ENCODE data around the gene APOBEC3F. TPM values are rescaled to one million over a fixed set of nuclear protein-coding genes. Genes with fewer than 3 reads are reported as not detected.
A peak's percentile ranks its signal among the peaks of the same experiment; 100 is the strongest.
"Not testable (repeated sequence)": the region's sequence is repeated elsewhere in the genome, so short reads cannot be mapped to it uniquely, and the experiment has no call there.

APOBEC3F gene
- total and polyA plus RNA-seq, 2 experiments from 2014 or later: 6.2 to 10.1 TPM

DNA sequence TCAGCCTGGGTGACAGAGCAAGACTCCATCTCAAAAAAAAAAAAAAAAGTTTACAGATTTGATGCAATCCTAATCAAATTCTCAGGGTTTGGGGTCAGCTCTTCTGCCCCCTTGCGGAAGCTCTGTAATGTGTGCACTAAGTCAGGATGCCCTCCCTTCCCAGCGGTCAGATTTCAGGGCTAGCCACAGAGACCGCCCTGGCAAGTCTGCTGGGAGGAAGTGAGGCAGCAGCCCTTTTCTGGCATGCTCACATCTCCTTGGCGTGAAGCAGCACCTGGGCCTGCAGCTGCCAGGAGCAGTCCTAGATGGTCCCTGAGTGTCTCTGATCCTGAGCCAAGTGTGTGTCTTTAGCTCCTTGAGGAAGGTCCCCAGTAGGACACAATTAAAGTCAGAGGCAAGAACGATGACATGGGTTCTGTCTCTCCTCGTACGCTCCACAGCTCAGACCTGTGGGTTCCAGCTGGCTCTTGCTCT, 37.5 kb upstream of the APOBEC3F start:
- 15 to 20% methylated on average over 7 of the region's 7 CpGs for WGBS, 2 experiments (ENCODE audit: low coverage in 1 of 2, low lambda C conversion rate in 2 of 2, missing lambda C conversion rate in 2 of 2)
- Histone ChIP-seq H3K4me3 (no peak overlapping the region), H3K9me2 (ENCODE audit: insufficient read depth) (no peaks in the 10 kb centered on the region), H3K9me3 (ENCODE audit: low read depth) (no peaks in the 10 kb centered on the region), H3K4me2 (ENCODE audit: unreplicated experiment) (no peak overlapping the region), H3K9ac (no peak overlapping the region), H4K20me1 (ENCODE audit: insufficient read depth) (no peaks in the 10 kb centered on the region), H3K79me2 (ENCODE audit: insufficient read depth) (no peaks in the 10 kb centered on the region), H3F3A (ENCODE audit: insufficient read depth) (0 out of 2 replicates have a peak, but pooled peaks cover 4% of the 10 kb centered on the region), H3K27ac (no peak overlapping the region), H3K4me1 (ENCODE audit: insufficient read depth) (no peaks in the 10 kb centered on the region), H3K36me3 (ENCODE audit: low read depth) (no peaks in the 10 kb centered on the region), H2AFZ (peak overlapping the region; percentile 24; the same call in 1 of the 2 replicates), H3K27me3 (replicated peaks; ENCODE audit: insufficient read depth) (peaks cover under 1% of the 10 kb centered on the region; the same call in 1 of the 2 replicates)
- DNase-seq: peak; percentile 88
- in situ Hi-C loops (cut with MboI): loop anchor here (10.0 to 25.0 kb wide), 2 partner anchors 128 to 309 kb away; partner anchors contain the start of genes CBX6 and RPL3
- TF ChIP-seq EZH2phosphoT487 (IDR thresholded peaks at IDR 0.05; ENCODE audit: insufficient read depth, low read depth) (no peak), EZH2 (IDR thresholded peaks at IDR 0.05; ENCODE audit: insufficient read depth, poor library complexity, severe bottlenecking) (no peak)

DNA sequence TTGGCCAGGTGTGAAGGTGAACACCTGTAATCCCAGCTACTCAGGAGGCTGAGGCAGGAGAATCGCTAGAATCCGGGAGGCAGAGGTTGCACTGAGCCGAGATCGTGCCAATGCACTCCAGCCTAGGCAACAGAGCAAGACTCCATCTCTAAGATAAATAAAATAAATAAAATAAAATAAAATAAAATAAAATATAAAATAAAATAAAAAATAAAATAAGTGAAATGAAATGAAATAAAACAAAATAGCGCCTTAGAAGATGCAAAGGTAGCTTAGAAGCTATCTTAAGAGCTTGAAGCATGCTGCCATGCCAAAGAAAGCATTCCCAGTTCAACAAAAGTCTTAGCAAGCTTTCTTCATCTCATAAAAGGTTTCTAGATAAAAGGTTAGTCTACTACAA, 33.5 kb upstream of the APOBEC3F start:
- H3K27me3 ChIP-seq (replicated peaks; ENCODE audit: insufficient read depth): no peaks in the 10 kb centered on the region
- H3K4me3 ChIP-seq: no peak overlapping the region
- in situ Hi-C loops (cut with MboI): loop anchor here (10.0 to 25.0 kb wide), 2 partner anchors 132 to 305 kb away; partner anchors contain the start of genes CBX6 and RPL3
- H4K20me1 ChIP-seq (ENCODE audit: insufficient read depth): no peaks in the 10 kb centered on the region
- H3K4me1 ChIP-seq (ENCODE audit: insufficient read depth): no peaks in the 10 kb centered on the region
- DNase-seq: no peak
- H3K9ac ChIP-seq: no peak overlapping the region
- 0 out of 2 replicates have a peak, but pooled peaks cover 4% of the 10 kb centered on the region for H3F3A ChIP-seq (ENCODE audit: insufficient read depth)
- WGBS, 2 experiments (ENCODE audit: low coverage in 1 of 2, low lambda C conversion rate in 2 of 2, missing lambda C conversion rate in 2 of 2): 92 to 95% methylated on average over 5 of the region's 5 CpGs
- no peaks in the 10 kb centered on the region for H3K36me3 ChIP-seq (ENCODE audit: low read depth)
- no peak overlapping the region for H2AFZ ChIP-seq
- H3K79me2 ChIP-seq (ENCODE audit: insufficient read depth): no peaks in the 10 kb centered on the region
- H3K4me2 ChIP-seq (ENCODE audit: unreplicated experiment): no peak overlapping the region
- no peak overlapping the region for H3K27ac ChIP-seq
- H3K9me2 ChIP-seq (ENCODE audit: insufficient read depth): no peaks in the 10 kb centered on the region
- TF ChIP-seq EZH2phosphoT487 (IDR thresholded peaks at IDR 0.05; ENCODE audit: insufficient read depth, low read depth): no peak
- TF ChIP-seq EZH2 (IDR thresholded peaks at IDR 0.05; ENCODE audit: insufficient read depth, poor library complexity, severe bottlenecking): no peak
- H3K9me3 ChIP-seq (ENCODE audit: low read depth): no peaks in the 10 kb centered on the region

DNA sequence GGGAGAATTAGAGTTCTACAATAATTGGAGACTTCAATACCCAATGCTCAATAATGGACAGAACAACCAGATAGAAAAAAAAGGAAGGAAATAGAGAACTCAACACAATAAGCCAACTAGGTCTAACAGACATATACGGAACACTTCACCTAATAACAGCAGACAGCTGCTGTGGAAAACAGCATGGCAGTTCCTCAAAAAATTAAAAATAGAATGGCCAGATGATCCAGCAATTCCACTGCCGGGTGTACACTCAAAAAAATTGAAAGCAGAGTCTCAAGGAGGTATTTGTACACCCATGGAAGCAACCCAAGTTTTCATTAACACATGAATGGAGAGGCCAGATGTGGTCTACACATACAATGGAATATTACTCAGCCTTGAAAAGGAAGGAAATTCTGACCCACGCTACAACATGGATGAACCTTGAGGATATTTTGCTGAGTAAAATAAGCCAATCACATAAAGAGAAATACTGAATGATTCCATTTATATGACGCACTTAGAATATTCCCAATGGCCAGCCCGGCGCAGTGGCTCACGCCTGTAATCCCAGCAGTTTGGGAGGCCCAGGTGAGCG, 32.3 kb upstream of the APOBEC3F start:
- not testable (repeated sequence) for H3K27ac ChIP-seq; H3K4me2 ChIP-seq (ENCODE audit: unreplicated experiment); H3K9me3 ChIP-seq (ENCODE audit: low read depth); H3K9me2 ChIP-seq (ENCODE audit: insufficient read depth); H3K4me3 ChIP-seq; H3F3A ChIP-seq (ENCODE audit: insufficient read depth); H3K79me2 ChIP-seq (ENCODE audit: insufficient read depth); H3K4me1 ChIP-seq (ENCODE audit: insufficient read depth); DNase-seq; H4K20me1 ChIP-seq (ENCODE audit: insufficient read depth); H3K36me3 ChIP-seq (ENCODE audit: low read depth); H3K9ac ChIP-seq; H2AFZ ChIP-seq; H3K27me3 ChIP-seq (replicated peaks; ENCODE audit: insufficient read depth)
- in situ Hi-C loops (cut with MboI): loop anchor here (10.0 to 25.0 kb wide), 2 partner anchors 134 to 304 kb away; partner anchors contain the start of genes CBX6 and RPL3
- WGBS, 2 experiments (ENCODE audit: low coverage in 1 of 2, low lambda C conversion rate in 2 of 2, missing lambda C conversion rate in 2 of 2): 80 to 81% methylated on average over 8 of the region's 8 CpGs

DNA sequence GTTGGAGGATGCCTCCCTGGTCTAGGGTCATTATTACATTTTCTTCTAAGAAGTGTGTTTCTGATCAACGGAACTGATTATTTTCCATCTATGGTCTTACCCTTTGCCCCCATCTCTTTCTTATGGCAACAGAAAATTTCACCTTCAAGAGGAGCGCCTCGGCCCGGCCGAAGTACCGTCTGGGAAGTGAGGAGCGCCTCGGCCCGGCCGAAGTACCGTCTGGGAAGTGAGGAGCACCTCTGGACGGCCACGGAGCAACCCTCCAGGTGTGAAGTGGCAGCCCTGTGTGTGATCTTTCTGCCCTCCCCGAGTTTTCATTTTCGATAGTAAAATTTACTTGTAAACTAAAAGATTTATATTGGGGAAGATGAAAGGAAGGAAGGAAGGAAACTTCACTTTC, 29.7 kb upstream of the APOBEC3F start:
- H3K4me3 ChIP-seq: no peak overlapping the region
- H3K4me2 ChIP-seq (ENCODE audit: unreplicated experiment): no peak overlapping the region
- no peaks in the 10 kb centered on the region for H3K27me3 ChIP-seq (replicated peaks; ENCODE audit: insufficient read depth)
- no peak for TF ChIP-seq EZH2phosphoT487 (IDR thresholded peaks at IDR 0.05; ENCODE audit: insufficient read depth, low read depth)
- no peak for TF ChIP-seq EZH2 (IDR thresholded peaks at IDR 0.05; ENCODE audit: insufficient read depth, poor library complexity, severe bottlenecking)
- no peaks in the 10 kb centered on the region for H3K36me3 ChIP-seq (ENCODE audit: low read depth)
- H3K4me1 ChIP-seq (ENCODE audit: insufficient read depth): no peaks in the 10 kb centered on the region
- no peak overlapping the region for H2AFZ ChIP-seq
- no peaks in the 10 kb centered on the region for H3K9me2 ChIP-seq (ENCODE audit: insufficient read depth)
- no peak overlapping the region for H3K9ac ChIP-seq
- in situ Hi-C loops (cut with MboI): loop anchor here (10.0 to 25.0 kb wide), 2 partner anchors 114 to 301 kb away; partner anchors contain the start of gene RPL3
- no peaks in the 10 kb centered on the region for H4K20me1 ChIP-seq (ENCODE audit: insufficient read depth)
- 0 out of 2 replicates have a peak, but pooled peaks cover 4% of the 10 kb centered on the region for H3F3A ChIP-seq (ENCODE audit: insufficient read depth)
- peaks cover 13% of the 10 kb centered on the region for H3K79me2 ChIP-seq (ENCODE audit: insufficient read depth)
- WGBS, 2 experiments (ENCODE audit: low coverage in 1 of 2, low lambda C conversion rate in 2 of 2, missing lambda C conversion rate in 2 of 2): 79 to 83% methylated on average over 15 of the region's 15 CpGs
- no peaks in the 10 kb centered on the region for H3K9me3 ChIP-seq (ENCODE audit: low read depth)
- DNase-seq: no peak
- no peak overlapping the region for H3K27ac ChIP-seq

Measured in GM23248 (cell line).